ENCODE measurements around the gene NTMT2.
"Not testable (repeated sequence)": the region's sequence is repeated elsewhere in the genome, so short reads cannot be mapped to it uniquely, and the experiment has no call there.

Gene NTMT2

DNA sequence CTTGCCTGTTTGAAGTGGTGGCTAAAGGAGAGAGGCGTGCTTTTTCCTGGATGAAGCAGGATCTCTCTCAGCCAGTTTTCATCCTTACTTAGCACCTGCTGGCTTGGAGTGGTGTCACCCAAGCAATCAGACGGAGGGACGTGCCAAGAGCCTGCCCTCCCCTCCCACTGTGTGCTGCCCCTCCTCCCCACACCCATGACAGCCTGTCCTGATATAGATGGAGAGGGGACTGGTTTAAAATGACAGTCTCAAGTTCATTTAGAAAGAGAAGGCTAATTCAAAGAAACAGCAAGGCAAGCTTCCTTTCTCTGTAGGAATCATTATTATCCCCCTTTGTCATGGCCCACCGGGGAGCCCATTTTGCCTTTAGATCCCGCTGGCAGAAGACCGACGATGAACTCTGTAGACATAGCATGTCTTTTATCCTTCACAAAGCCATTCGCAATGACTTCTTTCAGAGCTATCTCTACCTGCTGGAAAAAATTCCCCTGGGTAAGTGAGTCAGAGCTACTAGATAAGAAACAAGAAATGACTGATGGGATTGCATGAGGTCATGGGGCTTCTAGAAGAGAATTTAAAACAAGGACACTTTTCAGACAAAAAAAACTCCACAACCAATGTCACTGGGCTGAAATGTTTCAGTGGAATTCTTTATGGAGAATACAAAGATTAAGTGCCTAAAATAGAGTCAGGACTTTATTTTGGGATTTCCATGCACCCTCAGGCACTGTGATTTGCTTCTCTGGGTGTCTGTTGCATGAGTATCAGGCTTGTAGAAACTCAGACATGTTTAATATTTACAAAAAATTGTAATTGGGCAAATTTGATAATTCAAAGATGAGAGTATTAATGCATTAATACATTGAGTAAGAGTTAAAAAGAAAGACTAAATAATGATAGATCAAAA lies at the start of gene NTMT2:
Gene NTMT2 (plus strand): TSS at position 190 of the 907 bp plus-strand sequence. CDS start 149 bp downstream, at position 339.
- no peak for DNase-seq (ENCODE audit: extremely low read depth in 1 of 2, low read depth in 1 of 2)

DNA sequence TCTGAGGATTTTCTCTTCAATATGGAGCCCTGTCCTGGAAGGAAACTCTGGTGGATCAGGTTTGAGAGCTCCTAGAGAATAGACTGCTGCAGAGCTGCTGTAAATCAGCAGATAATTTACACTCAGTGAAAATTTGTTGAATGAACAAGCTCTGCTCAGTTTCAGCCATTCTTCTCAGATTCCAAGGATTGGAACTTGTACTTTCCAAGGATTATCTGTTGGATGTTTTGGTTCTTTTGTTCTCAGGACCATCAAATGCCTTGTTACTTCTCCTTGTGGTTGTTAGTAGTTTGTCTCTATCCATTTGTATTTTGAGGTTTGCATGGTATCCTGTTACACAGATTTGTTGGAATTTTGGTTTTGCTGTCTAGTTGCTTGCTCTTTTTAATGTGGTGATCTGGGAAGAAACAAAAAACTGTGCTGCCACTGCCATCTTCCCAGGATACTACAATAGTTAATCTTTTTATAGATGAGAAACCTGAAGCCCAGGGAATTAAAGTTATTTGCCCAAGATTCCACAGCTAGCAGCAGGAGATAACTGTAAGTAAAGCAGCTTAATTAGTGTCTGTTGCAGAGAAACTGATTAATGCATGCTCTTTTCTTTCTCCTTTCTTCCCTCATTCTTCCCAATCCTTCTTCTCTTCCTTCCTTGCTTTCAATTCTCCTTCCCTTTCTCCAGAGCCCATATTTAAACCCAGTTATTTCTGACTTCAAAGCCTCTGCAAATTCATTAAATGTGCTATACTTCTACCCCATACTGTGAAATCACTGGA lies 49.6 kb upstream of the NTMT2 start:
- no peak for DNase-seq (ENCODE audit: extremely low read depth in 1 of 2, low read depth in 1 of 2)

DNA sequence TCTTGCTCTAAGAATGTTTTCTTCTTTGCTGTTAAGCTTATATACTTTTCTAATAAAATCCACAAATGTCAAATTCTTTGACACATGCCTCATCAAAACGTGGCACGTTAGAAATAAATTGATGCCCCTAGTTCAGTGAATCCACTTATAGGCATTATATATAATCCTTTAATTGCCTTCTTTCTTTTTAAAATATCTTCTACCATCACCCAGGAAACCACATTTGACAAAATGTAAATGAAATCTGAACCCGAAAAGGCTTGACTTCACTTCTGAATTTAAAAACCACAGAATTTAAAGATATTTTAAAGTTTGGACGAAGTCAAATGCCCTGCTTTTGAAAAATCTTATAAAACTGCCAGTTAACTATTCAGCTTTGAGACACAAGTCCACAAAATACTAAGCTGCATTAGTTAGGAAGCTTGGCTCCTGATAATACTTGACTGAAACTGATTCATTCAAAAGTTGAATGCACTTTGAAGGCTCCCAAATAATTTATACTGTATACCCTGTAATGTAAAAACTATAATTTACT lies 48.9 kb upstream of the NTMT2 start:
- DNase-seq (ENCODE audit: extremely low read depth in 1 of 2, low read depth in 1 of 2): no peak

DNA sequence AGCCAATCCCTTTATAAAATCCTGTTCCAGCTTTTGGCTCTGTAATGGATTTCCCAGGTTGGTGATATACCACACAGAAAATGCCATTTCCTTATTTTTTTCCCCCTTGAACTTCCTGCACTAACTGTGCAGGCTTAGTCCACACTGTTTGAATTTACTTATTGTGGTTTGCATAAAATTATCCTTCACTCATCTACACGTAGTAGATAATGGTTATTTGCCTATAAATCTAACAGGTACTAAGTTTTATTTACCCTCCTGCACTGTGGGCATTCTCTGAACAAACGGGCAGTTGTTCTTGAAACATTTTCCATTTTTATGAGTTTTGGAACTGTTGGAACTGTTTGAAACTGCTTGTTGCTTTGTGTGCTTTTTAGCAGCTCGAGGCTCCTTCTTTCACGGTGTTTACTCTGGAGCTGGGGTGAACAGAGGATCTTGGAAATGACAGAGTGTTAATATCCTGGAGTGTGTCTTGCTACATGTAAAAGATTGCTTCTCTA lies 48.3 kb upstream of the NTMT2 start:
- DNase-seq (ENCODE audit: extremely low read depth in 1 of 2, low read depth in 1 of 2): no peak

DNA sequence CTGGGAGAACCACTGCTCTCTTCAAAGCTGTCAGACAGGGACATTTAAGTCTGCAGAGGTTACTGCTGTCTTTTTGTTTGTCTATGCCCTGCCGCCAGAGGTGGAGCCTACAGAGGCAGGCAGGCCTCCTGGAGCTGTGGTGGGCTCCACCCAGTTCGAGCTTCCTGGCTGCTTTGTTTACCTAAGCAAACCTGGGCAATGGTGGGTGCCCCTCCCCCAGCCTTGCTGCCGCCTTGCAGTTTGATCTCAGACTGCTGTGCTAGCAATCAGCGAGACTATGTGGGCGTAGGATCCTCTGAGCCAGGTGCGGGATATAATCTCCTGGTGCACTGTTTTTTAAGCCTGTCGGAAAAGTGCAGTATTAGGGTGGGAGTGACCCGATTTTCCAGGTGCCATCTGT lies 32.6 kb upstream of the NTMT2 start:
- not testable (repeated sequence) for DNase-seq (ENCODE audit: extremely low read depth in 1 of 2, low read depth in 1 of 2)

DNA sequence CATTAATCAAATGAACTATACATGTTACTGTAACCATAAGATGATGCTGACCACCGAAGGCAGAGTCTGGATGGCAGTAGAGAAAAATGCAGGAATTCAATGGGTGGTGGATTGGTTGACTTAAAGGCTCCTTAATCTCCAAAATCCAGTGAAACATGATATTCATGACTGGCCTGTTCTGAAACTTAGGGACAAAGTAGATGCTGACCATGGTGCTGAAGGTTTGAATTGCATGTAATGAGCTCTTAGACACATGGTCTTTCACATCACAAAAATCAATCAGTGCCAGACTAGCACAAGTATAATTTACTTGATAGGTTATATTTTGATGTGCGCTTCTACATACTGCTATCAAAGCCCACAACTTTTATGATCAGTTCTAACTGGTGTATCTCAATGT lies 30.9 kb upstream of the NTMT2 start:
- DNase-seq (ENCODE audit: extremely low read depth in 1 of 2, low read depth in 1 of 2): no peak

DNA sequence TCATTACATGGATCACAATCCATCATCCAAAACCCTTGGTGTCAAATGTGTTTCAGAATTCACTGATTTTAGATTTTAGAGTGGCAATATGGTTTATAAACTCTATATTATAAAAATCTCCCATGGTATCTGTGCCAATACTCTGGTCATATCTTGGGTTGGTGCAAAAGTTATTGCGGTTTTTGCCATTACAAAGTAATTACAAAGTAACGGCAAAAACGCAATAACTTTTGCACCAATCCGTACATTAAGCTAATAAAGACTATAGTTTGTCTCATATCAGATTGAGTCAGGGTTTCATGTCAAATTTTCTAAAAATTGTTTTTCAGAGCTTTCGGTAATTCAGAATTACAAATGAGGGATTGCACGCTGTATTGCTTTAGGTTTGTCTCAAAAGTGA lies 23.4 kb upstream of the NTMT2 start:
- no peak for DNase-seq (ENCODE audit: extremely low read depth in 1 of 2, low read depth in 1 of 2)

DNA sequence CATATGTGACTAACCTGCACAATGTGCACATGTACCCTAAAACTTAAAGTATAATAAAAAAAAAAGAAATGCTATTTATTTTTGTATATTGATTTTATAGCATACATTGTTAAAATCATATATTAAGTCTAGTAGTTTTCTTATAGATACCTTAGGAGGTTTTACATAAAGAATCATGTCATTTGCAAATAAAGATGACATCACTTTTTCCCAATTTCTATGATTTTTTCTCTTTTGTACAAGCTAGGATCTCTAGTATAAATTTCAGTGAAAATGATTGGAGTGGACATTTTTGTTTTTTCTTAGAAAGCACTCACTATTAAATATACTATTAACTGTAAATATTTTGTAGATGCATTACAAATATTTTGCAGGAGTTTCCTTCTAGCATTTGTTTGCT lies 20.5 kb upstream of the NTMT2 start:
- DNase-seq (ENCODE audit: extremely low read depth in 1 of 2, low read depth in 1 of 2): no peak

DNA sequence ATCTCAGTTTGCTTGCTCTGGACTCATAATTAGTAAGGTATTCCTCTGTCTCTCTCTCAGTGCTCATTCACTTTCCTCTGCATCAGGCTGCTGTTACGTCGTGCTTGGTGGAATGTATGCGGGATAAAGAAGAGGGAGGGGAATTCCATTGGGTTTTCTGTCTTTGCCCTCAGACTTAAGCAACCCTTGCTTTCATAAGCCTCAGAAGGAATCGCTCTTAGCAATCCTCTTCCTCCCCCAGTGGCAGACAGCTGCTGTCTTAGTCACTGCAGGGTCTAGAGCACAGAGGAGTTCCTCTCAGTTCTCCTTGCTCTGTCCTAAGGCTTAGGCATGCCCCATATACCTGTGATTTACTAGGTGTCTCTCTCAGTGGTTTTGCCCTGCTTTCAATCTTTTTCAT lies 19.1 kb upstream of the NTMT2 start:
- no peak for DNase-seq (ENCODE audit: extremely low read depth in 1 of 2, low read depth in 1 of 2)

DNA sequence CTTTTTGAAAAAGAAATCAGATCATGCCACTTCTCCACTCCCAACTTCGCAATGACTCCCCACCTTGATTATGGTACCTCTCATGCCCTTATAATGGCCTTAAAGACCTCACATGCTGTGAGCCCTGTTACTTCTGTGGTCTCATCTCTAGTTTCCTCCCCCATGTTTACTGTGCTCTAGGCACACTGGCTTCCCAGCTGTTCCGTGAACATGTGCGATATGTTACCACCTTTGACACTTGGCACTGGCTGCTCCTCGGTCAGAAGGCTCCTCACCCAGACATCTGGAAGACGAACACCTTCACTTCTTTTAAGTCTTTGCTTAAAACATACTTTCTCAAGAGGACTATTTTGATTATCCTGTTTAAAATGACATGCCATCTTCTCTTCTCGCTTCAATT lies 14.3 kb upstream of the NTMT2 start:
- no peak for DNase-seq (ENCODE audit: extremely low read depth in 1 of 2, low read depth in 1 of 2)

DNA sequence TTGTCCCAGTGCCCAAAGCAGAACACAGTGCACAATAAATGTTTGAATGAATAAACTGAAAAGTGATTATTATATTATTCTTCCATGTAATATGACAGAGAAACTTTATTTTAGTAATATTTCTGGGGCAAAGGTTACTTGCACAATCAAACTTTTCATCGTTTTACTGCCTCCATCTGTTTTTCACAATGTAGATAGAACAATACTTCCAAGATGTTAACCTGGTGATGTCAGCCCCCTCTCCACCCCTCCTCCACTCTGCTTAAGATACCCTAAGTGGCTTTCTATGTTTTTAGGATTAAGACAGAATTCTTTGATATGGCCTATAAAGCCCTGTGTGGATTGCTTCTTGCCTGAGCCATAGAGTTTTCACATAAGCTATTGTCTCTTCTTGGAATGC lies 13.8 kb upstream of the NTMT2 start:
- DNase-seq (ENCODE audit: extremely low read depth in 1 of 2, low read depth in 1 of 2): no peak

DNA sequence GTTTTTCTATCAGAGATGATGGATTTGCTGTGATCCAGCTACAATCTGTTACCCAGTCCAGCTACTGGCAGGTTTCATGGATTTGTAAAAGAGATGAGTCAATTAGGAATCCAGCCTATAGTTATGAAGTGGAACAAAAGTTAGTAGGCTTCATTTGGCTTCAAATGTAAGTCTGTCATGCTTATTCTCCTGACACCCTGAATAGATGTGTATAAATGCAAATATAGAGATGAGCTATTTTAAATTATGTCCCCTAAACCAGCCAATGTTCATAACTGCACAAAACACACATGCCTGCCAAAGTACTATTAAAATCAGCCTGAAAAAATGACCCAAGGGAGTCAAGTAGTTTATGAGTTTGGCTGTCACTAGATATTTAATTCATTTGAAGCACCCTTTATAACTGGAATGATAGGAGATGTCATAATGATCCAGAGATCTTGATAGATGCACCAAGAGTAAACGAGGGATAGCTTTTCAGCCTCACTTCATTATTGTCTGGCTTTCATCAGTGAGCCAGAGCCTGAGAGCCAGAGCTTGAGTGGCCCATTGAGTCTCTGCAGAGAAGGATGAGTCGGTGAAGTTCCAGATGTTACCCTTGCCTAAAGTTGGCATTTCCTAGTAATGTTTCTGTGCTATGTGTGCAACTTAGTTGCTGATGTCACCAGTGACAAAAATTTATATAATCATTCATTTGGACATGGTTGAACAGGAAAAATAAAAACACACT lies 11.8 kb upstream of the NTMT2 start:
- no peak for DNase-seq (ENCODE audit: extremely low read depth in 1 of 2, low read depth in 1 of 2)

DNA sequence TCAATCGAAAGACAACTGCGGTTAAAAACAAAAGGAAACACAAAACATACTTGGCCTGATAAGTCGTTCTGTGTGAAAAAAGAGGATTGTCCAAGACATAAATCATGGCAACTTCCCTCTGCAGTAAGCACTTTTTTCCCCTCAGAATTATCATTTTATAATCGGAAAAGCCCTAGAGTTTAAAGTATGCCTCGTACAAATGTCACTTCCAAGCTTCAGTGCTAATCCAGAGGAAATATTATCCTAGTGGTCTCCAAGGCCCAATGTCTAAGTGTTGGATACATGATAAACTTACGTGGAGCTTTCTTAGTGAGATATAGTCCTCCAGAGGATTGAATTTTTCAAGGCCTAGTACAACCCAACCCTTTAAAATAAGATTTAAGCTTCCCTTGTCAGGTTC lies 11.2 kb upstream of the NTMT2 start:
- DNase-seq (ENCODE audit: extremely low read depth in 1 of 2, low read depth in 1 of 2): no peak

DNA sequence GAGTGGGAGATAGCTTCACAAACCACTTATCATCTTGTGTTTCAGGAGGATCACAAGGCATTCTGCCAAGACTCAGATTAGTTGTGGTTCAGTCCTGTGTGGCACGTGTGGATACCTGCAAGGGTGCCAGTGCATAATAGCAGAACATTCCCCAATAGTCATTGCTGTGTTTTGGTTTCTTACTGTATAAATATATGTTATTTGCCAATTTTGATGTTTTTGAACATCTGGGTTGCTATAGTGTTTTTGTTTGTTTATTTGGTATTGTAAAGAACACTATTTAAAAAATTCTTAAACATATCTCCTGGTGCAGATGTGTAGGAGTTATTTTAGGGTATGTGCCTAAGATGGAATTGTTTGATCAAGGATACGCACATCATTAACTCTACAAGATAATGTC lies 5.4 kb upstream of the NTMT2 start:
- DNase-seq (ENCODE audit: extremely low read depth in 1 of 2, low read depth in 1 of 2): no peak

DNA sequence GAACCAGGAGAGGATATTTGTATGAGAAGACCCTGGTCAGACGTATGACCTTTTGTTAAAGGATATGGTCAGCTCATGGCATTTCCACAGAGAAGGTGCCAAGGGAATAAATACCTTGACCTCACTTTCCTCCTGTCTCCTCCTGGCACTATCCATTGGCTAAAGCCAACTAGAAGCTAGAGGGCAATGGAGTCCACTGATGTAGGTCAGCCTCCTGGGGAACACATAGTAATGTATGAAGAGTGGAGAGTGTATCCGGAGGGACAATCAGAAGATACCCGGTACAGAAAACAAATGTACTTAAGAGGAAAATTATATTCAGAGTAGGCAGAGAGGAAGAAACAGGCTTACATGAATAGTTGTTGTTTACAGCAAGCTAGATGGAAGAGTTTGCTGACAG lies 698 bp upstream of the NTMT2 start:
- DNase-seq (ENCODE audit: extremely low read depth in 1 of 2, low read depth in 1 of 2): no peak

DNA sequence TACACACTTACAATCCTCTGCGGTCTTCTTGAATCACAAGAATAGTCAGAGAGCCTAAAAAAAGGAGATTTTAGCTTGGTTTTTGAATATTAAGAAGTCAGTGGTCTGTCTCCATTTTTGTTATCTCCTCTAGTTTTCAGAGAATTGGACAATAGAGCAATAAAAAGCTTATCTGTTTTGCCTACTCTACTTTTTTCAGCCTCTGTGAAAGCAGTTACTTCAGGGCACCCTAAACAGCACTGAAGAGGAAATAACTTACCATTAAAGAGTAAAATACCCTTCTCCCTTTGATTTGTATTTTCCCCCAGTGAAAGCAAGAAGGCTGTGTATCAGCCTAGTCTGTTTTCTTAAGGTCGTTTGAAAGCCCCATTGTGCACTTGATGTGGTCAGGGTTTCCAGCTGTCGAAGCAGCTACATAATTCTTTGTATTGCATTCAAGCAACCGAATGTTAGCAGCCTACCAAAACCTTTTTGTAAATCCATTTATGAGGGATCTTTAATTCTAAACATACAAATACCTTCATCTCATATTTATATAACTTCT lies 1.0 kb downstream of the NTMT2 start:
- no peak for DNase-seq (ENCODE audit: extremely low read depth in 1 of 2, low read depth in 1 of 2)

DNA sequence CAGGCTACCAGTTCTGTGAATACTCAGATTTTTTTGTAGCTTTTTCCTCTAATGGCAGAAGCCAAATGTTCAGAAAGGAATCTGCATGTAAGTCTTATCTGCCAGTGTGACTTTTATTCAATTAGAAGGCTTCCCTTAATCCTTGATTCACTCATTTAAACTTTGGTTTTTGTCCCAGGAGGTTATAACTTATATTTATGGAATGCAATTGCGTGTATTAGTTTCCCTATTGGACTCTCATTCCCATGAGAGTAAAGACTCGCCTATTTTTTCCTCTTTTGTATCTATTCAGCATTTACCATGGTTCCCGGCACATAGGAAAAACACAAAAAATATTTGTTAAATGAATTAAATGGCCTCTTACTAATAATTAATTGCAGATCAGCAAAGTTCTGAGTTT lies 3.5 kb downstream of the NTMT2 start:
- DNase-seq (ENCODE audit: extremely low read depth in 1 of 2, low read depth in 1 of 2): no peak

DNA sequence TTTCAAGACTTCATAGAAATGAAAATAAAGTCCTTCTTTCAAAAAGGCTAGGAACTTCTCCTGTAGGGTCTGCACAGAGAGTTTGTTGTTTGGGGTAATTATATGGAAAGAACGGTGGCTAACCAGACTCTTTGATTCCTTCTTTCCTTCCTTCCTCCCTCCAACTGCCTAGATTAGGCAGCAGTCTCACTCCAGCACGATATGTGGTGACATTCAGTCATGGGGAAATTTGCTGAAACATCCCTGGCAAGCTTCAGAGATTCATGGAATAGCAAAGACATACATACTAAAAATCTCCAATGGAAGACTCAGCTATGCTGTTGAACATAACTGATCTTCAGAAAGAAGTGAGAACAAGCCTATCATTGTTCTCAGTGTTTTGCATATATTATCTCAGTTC lies 4.3 kb downstream of the NTMT2 start:
- DNase-seq (ENCODE audit: extremely low read depth in 1 of 2, low read depth in 1 of 2): no peak

DNA sequence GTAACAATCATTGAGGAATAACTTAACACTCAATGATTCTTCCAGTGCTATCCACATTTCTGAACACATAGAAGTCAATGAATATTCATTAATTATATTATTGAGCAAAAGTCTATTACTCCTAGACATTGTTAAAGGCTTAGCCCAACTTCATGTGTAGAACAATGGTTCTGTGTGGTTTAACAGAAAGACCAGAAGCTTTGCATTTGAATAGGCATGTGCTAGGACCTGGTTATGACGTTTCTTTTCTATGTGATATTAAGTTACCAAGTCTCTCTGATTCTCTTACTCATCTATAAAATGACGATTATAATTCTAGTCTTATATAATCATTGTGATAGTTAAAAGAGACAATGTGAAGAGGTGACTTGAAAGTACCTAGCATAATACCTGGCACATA lies 5.2 kb downstream of the NTMT2 start:
- no peak for DNase-seq (ENCODE audit: extremely low read depth in 1 of 2, low read depth in 1 of 2)

DNA sequence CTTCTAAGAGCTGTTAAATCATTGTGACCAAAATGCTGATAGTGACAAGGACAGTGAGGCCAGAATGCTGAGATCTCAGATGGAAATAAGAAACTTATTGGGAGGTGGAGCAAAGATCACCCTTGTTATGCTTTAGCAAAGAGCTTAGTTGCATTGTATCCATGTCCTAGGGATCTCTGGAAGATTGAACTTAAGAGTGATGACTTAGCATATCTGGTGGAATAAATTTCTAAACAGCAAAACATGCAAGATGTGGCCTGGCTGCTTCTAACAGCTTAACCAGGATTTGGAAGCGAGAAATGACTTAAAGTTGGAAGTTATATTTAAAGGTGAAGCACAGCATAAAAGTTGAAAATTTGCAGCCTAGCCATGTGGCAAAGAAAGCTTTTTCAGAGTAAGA lies 7.7 kb downstream of the NTMT2 start:
- no peak for DNase-seq (ENCODE audit: extremely low read depth in 1 of 2, low read depth in 1 of 2)

DNA sequence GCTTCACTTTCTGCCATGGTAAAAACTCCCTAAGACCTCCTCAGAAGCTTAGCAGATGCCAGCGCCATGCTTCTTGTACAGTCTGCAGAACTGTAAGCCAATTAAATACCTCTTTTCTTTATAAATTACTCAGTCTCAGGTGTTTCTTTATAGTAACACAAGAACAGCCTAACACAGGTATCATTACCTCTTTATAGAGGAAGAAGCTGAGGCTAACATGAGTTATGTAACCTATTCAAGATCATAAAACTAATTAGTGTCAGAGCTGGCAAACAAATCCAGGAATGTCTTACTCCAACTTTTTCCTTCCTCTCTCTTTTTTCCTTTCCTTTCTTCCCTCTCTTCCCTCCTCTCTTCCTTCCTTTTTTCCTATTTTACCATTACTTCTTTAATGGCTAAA lies 9.3 kb downstream of the NTMT2 start:
- DNase-seq (ENCODE audit: extremely low read depth in 1 of 2, low read depth in 1 of 2): no peak
